Nephron progenitor cell (in vitro differentiated cells): Measurements from ENCODE around the gene SMARCA4.
"Not testable (repeated sequence)": the region's sequence is repeated elsewhere in the genome, so short reads cannot be mapped to it uniquely, and the experiment has no call there.

Experiments
- DNase-seq: peaks from one replicate; pipeline ENCODE4 v3.0.0; 2021
- H3K27ac Mint-ChIP-seq: 2 replicates; pipeline ENCODE4 v1.8.0; 2021; ENCODE audit warnings: mild to moderate bottlenecking, moderate library complexity, mixed read lengths
- H3K27me3 Mint-ChIP-seq: 2 replicates; pipeline ENCODE4 v1.8.0; 2021; ENCODE audit warnings: mild to moderate bottlenecking, low read depth, mixed read lengths; ENCODE audit not compliant: poor library complexity
- H3K36me3 Mint-ChIP-seq: 2 replicates; pipeline ENCODE4 v1.8.0; 2021; ENCODE audit warnings: low read depth, mixed read lengths
- H3K4me1 Mint-ChIP-seq: 2 replicates; pipeline ENCODE4 v1.8.0; 2021; ENCODE audit warnings: mixed read lengths
- H3K4me3 Mint-ChIP-seq: 2 replicates; pipeline ENCODE4 v1.8.0; 2021; ENCODE audit warnings: mild to moderate bottlenecking, moderate library complexity, mixed read lengths
- H3K9me3 Mint-ChIP-seq: 2 replicates; pipeline ENCODE4 v1.8.0; 2021; ENCODE audit warnings: mild to moderate bottlenecking, moderate library complexity, mixed read lengths
- TF ChIP-seq, protein P1 (sequence below): fragments of 200-600 bp; sonication (generic); IDR thresholded peaks from 2 replicates; pipeline ENCODE4 v1.5.0; 2021; ENCODE audit warnings: antibody characterized with exemption

Gene SMARCA4

DNA sequence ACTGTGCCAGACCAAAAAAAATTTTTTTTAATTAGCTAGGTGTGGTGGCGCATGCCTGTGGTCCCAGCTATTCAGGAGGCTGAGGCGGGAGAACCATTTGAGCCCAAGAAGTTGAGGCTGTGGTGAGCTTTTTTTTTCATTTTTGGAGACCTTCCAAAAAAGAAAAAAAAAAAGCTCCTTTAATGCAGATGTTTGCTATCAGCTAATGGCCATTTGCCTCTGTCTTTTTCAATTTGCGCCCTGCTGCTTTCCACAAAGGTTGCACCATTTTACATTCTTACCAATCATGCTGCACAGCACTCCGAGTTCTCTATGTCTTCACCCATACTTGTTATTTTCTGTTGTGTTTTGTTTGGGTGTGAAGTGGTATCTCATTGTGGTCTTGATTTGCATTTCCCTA, 15.6 kb upstream of the SMARCA4 start:
- TF ChIP-seq, protein P1, sequence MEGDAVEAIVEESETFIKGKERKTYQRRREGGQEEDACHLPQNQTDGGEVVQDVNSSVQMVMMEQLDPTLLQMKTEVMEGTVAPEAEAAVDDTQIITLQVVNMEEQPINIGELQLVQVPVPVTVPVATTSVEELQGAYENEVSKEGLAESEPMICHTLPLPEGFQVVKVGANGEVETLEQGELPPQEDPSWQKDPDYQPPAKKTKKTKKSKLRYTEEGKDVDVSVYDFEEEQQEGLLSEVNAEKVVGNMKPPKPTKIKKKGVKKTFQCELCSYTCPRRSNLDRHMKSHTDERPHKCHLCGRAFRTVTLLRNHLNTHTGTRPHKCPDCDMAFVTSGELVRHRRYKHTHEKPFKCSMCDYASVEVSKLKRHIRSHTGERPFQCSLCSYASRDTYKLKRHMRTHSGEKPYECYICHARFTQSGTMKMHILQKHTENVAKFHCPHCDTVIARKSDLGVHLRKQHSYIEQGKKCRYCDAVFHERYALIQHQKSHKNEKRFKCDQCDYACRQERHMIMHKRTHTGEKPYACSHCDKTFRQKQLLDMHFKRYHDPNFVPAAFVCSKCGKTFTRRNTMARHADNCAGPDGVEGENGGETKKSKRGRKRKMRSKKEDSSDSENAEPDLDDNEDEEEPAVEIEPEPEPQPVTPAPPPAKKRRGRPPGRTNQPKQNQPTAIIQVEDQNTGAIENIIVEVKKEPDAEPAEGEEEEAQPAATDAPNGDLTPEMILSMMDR = no peak
- no peak overlapping the region for H3K27ac Mint-ChIP-seq
- H3K36me3 Mint-ChIP-seq = no peaks in the 10 kb centered on the region
- DNase-seq = no peak
- H3K4me3 Mint-ChIP-seq = no peak overlapping the region
- H3K4me1 Mint-ChIP-seq = peaks cover 5% of the 10 kb centered on the region
- no peaks in the 10 kb centered on the region for H3K9me3 Mint-ChIP-seq
- no peaks in the 10 kb centered on the region for H3K27me3 Mint-ChIP-seq

DNA sequence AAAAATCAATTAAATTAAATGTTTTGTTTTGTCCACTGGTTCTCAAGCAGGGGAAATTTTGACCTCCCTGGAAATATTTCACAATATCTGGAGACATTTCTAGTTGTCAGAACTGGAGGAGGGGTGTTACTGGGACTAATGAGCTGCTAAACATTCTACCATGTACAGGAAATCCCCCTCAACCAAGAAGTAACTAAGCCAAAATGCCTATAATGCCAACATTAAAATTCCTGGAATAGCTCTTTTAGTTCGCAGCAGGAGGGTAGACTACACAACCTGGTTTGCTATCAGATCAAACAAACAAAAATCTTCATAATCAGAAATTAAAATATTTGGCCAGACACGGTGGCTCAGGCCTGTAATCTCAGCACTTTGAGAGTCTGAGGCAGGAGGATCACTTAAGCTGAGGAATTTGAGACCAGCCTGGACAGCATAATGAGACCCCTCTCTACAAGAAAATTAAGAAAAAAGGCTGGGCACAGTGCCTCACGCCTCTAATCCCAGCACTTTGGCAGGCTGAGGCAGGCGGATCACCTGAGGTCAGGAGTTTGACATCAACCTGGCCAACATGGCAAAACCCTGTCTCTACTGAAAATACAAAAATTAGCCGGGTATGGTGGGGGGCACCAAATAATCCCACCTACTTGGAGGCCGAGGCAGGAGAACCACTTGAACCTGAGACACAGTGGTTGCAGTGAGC, 13.7 kb upstream of the SMARCA4 start:
- DNase-seq = no peak
- Mint-ChIP-seq H3K36me3 (no peaks in the 10 kb centered on the region), H3K4me1 (no peaks in the 10 kb centered on the region), H3K4me3 (no peak overlapping the region), H3K27ac (peak overlapping the region; percentile 32), H3K27me3 (no peaks in the 10 kb centered on the region), H3K9me3 (no peaks in the 10 kb centered on the region)
- TF ChIP-seq, protein P1 = no peak

DNA sequence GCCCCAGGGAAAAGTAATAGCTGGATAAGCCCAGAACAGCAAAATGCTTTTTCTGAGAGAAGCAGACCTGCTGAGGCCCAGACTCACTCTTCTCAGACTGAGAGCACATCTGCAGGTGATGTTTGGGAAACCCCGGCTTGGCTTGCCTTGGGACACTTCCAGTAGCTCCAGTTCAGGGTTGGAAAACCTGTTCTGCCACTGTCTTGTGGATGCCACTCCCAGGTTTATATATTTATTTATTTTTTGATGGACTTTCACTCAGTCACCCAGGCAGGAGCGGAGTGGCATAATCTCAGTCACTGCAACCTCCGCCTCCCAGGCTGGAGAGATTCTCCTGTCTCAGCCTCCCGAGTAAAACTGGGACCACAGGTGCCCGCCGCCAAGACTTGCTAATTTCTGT, 8.0 kb upstream of the SMARCA4 start:
- TF ChIP-seq, protein P1 = no peak
- H3K4me1 Mint-ChIP-seq = no peaks in the 10 kb centered on the region
- H3K4me3 Mint-ChIP-seq = no peak overlapping the region
- DNase-seq = no peak
- no peaks in the 10 kb centered on the region for H3K27me3 Mint-ChIP-seq
- H3K36me3 Mint-ChIP-seq = no peaks in the 10 kb centered on the region
- no peaks in the 10 kb centered on the region for H3K9me3 Mint-ChIP-seq
- H3K27ac Mint-ChIP-seq = no peak overlapping the region

DNA sequence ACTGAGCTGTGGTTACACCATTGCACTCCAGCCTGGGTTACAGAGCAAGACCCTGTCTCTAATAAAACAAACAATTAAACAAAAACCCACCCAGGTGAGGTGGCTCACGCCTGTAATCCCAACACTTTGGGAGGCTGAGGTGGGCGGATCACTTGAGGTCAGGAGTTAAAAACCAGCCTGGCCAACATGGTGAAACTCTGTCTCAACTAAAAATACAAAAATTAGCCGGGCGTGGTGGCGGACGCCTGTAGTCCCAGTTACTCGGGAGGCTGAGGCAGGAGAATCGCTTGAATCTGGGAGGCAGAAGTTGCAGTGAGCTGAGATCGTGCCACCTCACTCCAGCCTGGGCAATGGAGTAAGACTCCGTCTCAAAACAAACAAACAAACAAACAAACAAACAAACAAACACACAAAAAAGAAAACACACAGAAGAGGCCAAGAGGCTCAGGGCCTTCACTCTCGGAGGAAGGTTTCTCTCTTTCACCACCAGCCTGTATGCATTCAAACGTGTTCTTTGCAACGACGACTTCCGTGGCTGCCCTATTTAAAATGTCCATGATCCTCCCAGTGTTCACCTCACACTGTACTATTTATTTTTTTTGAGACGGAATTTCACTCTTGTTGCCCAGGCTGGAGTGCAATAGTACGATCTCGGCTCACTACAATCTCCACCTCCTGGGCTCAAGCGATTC, 1.4 kb upstream of the SMARCA4 start:
- H3K27me3 Mint-ChIP-seq, DNase-seq, H3K27ac Mint-ChIP-seq, H3K9me3 Mint-ChIP-seq: not testable (repeated sequence)
- peaks cover 13% of the 10 kb centered on the region for H3K36me3 Mint-ChIP-seq
- H3K4me3 Mint-ChIP-seq = peak overlapping the region; percentile 85
- peaks cover 27% of the 10 kb centered on the region for H3K4me1 Mint-ChIP-seq

DNA sequence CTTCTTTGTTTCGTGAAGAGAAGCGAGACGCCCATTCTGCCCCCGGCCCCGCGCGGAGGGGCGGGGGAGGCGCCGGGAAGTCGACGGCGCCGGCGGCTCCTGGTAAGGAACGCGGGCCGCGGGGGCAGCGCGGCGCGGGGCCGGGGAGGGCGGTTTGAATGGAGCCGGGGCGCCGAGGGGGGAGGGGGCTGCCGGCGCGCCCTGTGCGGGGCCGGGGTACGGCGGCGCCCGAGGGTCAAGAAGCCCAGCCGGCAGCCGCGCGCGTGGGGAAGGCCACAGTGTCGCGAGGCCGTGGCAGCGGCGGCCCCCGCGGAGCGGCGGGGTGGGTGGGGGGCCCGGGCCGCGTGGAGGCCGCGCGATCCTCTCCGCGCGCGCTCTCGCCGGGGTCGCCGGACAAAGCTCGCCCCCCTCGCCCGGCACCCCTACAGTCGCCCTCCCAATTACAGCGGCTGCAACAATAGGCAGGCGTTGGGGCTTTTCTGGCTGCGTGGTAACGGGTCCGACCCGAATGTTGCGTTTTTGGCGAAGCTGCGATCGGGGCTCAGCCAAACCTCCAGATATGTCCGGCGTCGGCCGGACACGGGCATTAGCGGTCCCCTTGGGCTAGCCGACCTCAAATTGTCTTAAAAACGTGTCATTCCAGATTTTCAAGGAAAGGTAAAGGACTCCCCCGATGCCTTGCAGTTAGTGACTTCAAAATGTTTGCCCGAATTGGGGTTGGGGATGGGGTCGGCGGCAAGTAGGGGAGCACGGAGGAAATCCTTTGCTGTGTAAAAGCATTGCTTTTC, 437 bp downstream of the SMARCA4 start:
- Mint-ChIP-seq H3K4me3 (peak overlapping the region; percentile 96), H3K36me3 (peaks cover 26% of the 10 kb centered on the region), H3K27ac (peak overlapping the region; percentile 96), H3K4me1 (peaks cover 37% of the 10 kb centered on the region), H3K9me3 (peaks cover 3% of the 10 kb centered on the region), H3K27me3 (no peaks in the 10 kb centered on the region)
- TF ChIP-seq, protein P1 = no peak
- DNase-seq = no peak

DNA sequence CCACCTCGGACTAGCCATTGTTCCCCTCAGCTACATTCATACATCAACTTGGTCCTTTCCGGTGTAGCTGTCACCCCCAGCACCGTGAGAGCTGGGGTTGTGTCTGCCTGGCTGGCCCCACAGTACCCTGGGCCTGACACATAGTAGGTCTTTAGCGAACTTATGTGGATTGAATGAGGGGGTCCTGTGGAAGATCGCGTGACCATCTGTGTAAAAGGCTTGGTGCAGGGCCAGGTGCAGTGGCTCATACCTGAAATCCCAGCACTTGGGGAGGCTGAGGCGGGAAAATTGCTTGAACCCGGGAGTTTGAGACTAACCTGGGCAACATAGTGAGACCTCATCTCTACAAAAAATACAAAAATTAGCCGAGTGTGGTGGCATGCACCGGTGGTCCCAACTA, 2.0 kb downstream of the SMARCA4 start:
- H3K27ac Mint-ChIP-seq = peak overlapping the region; percentile 85
- no peaks in the 10 kb centered on the region for H3K27me3 Mint-ChIP-seq
- peaks cover 46% of the 10 kb centered on the region for H3K4me1 Mint-ChIP-seq

More for the DNA sequence above, 2.0 kb downstream of the SMARCA4 start:
- no peak for DNase-seq
- TF ChIP-seq, protein P1 = no peak
- Mint-ChIP-seq H3K36me3 (peaks cover 31% of the 10 kb centered on the region), H3K4me3 (peak overlapping the region; percentile 96), H3K9me3 (peaks cover 3% of the 10 kb centered on the region)
